GM19397 (cell line): Measurements from ENCODE around the gene LANCL3.
"Not testable (repeated sequence)": the region's sequence is repeated elsewhere in the genome, so short reads cannot be mapped to it uniquely, and the experiment has no call there.

Experiments
- ATAC-seq: cut with Tn5 transposase; IDR thresholded peaks from one replicate; pipeline ENCODE4 v1.9.1; 2021; ENCODE audit warnings: mild to moderate bottlenecking, moderate library complexity; ENCODE audit not compliant: unreplicated experiment

The LANCL3 gene

GRCh38 chrX:37609727-37610126, 38.3 kb downstream of the LANCL3 start:
- no peak for ATAC-seq

DNA sequence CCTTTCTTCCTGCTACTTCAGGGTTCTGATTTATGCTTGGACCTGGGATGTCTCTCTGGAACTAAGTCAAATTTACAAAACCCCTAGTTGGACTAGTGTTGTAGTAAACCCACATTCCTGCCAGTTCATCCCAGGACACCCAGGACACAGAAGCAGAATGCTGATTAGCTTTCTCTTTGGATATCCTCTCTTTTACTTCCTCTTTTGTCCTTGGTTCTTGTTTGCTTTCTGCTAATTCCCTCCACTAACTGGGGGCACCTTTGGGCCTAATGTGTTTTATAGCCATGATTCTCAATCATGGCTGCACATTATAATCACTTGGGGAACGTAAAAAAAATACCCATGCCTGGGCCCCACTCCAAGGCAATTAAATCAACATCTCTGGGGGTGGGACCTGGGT, 42.5 kb downstream of the LANCL3 start:
- no peak for ATAC-seq

- ATAC-seq, result no peak
Measured at GRCh38 chrX:37627602-37628001, 56.1 kb downstream of the LANCL3 start.

DNA sequence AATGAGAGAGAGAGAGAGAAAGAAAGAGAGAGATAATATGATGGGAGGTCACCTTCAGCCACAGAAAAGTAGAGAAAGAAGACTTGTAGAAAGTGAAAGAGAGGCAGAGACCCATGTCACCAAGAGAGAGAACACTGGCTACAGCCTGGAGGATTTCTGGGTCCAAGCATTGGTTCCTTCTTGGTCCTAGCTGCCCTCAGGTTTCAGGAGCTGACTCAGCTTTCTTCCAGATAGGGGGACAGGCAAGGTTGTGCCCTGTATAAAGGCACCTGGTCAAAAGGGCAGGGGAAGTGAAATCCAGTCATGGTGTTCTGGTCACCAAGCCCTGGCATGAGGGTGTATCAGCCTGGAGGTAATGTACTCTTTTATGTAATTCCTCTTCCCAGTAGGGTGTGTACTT, 66.6 kb downstream of the LANCL3 start:
- ATAC-seq, result no peak

- ATAC-seq, result no peak
Measured at GRCh38 chrX:37640142-37640541, 68.7 kb downstream of the LANCL3 start.

DNA sequence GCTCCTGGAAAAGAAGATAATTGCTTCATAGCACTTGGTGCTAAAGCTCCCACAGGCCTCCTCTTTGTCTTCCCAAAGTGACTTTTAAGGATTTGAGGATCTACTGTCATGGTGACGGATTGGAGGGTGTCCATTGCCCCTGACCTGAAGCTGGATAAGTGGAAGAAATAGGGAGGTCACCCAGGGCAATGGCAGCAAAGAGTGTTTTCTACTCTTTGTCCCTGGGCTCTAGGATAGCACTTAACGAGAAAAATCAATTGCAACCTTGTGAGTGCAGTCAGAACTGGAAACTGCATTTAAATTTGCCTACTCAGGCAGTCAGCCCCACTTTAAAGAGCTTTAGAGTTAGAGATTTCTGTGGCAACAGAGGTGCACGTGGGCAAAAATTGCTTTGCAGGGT, 70.4 kb downstream of the LANCL3 start:
- ATAC-seq, result no peak

DNA sequence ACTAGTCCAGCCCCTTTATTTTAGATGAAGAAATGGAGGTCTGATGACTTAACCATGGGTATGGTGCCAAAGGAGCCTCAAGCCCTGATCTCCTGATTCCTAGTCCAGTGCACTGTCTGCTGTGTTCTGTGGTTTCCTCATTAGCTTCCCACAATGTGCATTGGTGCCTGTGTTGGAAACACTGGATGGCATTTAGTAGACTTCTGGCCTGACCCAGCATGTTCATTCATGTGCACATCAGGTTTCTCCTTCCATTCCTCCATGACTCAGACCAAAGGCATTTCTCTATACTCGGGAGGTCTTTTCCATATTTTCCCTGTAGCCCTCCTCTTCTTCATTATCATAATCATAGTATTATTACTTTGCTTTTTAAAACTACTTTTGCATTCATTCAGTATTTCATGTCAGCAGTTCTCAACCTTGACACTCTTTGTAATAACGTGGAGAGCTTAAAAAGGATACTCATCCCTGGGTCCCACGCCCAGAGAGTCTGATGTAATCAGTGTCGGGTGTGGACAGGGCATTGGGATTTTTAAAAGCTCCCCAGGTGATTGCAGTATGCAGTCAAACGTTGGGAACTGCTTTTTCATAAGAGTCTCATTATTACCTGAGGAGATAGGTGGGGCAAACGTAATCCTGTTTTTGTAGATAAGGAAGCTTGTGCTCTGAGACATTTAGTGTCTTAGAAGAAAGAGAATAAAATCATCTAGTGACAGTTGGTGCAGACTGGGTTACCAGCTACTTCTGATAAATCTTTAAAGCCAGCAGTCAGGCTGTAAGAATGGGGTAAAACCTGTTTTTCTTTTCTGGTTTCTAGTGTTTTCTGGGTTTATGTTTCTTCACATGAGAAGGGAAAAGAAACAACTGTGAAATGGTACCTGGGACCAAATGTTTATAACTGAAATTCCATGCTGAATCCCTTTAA, 73.2 kb downstream of the LANCL3 start:
- no peak for ATAC-seq

GRCh38 chrX:37646254-37646653, 74.8 kb downstream of the LANCL3 start:
- no peak for ATAC-seq

- ATAC-seq, result not testable (repeated sequence)
Measured at GRCh38 chrX:37650879-37651278, 79.4 kb downstream of the LANCL3 start.

DNA sequence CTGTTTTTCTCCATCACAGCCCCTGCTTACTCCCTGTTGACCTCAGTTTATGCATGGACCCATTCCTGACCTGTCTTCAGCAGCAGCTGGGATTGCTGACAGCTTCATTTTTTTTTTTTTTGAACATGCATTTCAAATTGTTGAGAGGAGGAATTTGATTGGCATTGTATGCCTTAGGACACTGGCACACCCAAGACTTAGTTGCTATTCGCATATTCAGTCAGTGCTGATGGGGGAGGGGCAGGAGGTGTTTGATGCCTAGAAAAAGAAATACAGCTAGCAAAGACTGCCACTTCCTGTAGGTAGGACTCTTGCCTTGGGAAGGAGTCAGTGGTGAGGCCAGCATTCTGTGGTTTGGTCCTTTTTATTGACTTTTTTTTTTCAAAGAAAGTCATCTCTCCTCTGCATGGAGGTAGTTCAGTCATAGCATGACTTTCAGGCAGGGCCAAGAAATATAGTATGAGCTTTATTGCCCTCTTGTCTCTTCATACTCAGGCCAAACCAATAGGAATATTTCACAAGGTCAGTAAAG, 80.5 kb downstream of the LANCL3 start:
- no peak for ATAC-seq

DNA sequence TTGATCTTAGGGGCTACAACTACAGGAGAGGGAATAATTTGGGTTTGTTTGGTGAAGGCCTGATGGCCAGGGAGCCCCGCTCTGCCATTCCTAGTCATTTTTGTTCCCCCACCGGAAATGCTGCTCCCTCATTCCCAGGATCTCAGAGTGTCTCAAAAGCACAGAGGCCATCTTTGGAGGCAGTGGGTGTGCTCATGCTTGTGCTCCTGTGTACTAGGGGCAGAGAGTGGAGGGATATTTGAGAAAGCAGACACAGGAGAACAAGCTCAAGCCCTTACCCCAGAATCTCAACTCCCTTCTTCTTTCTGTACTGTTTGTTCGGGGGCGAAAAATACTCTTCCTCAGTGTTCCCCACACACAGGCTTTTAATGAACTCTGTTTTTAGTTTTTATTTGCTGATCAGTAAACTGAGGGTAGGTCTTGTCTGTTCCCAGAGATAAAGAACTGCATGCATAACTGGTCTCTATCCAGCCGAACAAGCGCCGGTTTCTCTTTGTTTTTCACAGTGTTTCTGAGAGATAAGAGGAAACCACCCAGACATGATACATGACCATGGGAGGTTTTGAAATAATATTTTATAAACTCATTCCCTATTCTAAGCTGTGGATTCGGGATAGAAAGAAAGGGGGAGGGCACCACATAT, 81.2 kb downstream of the LANCL3 start:
- ATAC-seq, result no peak

DNA sequence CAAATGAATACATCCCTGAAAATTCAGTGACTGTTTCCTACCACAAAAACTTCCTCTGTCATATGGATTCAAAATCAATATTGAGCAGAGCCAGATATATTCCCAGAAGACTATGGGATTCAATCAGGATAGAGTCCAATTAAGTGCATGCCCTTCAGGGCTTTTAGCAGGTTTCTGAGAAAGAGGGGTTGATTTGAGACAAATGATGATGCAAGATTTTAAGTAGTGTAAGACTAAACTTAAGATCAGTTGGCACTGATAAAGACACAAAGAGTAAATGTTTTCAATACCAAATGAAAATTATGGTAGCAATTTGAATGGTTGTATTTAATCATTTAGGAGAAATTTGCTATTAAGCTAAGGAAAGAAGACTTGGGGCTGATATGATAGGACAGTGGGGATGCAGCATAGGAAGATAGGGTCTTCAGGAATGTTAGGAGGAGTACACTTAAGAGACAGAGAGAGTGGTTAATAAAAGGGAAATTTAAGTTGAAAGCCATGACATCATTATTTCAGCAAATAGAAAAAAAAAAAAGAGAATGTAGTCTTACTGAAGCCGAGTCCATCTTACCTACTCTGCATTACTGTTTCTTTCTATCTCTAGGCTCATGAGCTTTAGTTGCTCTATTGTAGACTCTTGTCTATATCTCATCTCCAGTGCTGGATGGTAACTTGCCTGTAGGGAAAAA, 82.1 kb downstream of the LANCL3 start:
- ATAC-seq, result no peak

GRCh38 chrX:37658343-37659030, 87.0 kb downstream of the LANCL3 start:
- ATAC-seq, result no peak

DNA sequence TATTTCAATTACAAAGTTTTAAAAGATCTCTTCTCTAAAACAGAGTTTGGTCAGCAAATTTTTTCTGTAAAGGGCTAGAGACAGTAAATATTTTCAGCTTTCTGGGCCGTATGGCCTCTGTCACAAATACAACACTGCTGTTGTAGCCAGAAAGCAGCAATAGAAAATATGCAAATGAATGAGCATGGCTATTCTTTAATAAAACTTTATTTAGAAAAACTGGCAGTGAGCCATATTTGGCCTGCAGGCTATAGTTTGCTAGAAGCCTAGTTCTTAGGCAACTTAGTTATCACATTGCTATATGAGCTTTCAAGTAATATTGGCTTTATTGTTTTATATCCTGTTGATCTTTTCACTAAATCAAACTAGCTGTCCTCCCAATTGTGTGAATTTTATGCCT, 87.6 kb downstream of the LANCL3 start:
- no peak for ATAC-seq

DNA sequence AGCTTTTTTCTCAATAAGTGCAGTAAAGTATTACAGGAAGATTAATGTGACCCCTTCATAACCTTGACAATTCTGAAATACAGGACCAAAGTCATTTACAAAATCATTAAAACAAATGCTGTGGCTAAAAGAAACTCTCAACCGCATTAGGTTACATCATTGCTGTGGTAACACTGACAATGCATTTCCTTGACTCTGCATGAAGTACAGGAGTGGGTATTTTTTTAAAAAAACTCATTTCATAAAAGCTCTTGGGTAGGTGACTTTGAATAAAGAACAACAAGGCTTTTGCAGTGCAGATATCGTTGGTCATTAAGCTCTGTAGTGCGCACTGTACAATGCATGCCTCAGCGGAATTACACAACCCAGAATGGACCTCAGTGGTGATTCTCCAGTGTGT, 90.7 kb downstream of the LANCL3 start:
- ATAC-seq, result no peak

GRCh38 chrX:37666516-37666915, 95.1 kb downstream of the LANCL3 start:
- ATAC-seq, result no peak

- no peak for ATAC-seq
Measured at GRCh38 chrX:37667141-37667540, 95.7 kb downstream of the LANCL3 start.

DNA sequence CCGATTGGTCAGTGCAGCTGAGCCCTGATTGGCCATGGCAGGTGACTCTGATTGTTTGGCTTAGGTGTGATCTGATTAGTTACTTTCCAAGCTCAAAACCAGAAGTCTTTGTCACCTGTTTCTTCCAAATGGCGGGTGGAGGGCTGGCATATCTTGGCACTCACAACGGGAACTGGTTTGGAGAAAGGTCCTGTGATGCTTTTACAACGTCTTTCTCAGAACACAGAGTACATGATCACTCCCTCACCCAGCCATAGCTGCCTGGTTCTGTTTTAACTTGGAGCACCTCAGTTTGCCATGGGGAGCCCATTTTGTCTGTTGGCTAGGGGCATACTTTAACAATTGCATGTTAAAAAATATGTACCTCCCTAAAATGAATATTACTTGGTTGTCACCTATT, 101.1 kb downstream of the LANCL3 start:
- ATAC-seq, result no peak

- ATAC-seq, result no peak
Measured at GRCh38 chrX:37676811-37677210, 105.3 kb downstream of the LANCL3 start.

DNA sequence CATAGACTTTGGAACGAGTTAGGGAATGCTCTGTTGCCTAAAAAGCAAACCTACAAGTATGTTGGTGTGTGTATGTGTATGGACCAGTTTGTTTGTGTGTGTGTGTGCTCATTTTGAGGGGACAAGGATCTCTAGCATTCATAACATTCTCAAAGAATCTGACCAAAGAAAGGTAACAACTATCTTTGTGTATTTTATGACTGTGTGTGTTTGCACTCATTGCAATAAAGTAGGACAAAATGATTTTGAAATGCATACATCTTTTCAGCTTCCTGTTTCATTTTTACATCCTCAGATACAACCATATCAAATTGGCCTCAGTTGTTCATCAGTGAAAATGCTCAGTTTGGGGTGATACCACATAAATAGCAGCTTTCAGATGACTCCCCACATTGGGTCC, 105.8 kb downstream of the LANCL3 start:
- ATAC-seq, result no peak

DNA sequence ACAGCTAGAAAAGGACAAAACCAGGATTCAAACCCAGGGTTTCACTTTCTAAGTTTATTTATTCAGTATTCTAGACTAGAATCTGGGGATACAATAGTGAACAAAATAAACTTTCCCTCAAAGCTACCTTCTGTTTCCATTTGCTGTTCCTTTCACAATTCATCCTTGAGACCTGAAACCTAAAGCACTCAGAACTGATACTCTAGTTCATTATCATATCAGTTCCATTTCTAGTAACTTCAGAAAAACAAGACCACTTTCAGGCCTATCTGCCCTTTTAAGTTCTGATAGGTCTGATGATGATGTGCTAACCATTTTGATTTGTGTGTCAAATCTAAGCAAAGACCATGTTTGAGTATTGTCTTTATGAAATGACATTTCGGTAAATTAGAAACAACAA, 106.3 kb downstream of the LANCL3 start:
- no peak for ATAC-seq
